Fibroblast of the conjunctiva (primary cell): ENCODE measurements around the gene PRKAG2.

Experiments used
- DNase-seq: peaks from one replicate; pipeline ENCODE4 v3.0.0-alpha.2; 2010; ENCODE audit warnings: low read depth

The PRKAG2 gene

GRCh38 chr7:151581741-151582140, 295.2 kb downstream of the PRKAG2 start:
- DNase-seq, result no peak

- no peak for DNase-seq
Observed at GRCh38 chr7:151579644-151580043, 297.3 kb downstream of the PRKAG2 start.

- DNase-seq, result no peak
Observed at GRCh38 chr7:151575410-151575809, 301.5 kb downstream of the PRKAG2 start.

GRCh38 chr7:151573046-151573445, 303.9 kb downstream of the PRKAG2 start:
- DNase-seq, result peak; percentile 17

GRCh38 chr7:151572136-151572535, 304.8 kb downstream of the PRKAG2 start:
- DNase-seq, result no peak

GRCh38 chr7:151571471-151571870, 305.4 kb downstream of the PRKAG2 start:
- no peak for DNase-seq

GRCh38 chr7:151570366-151570915, 306.5 kb downstream of the PRKAG2 start:
- peak; percentile 26 for DNase-seq

- no peak for DNase-seq
Observed at GRCh38 chr7:151568956-151569940, 307.7 kb downstream of the PRKAG2 start.

- DNase-seq, result peak; percentile 41
Observed at GRCh38 chr7:151566897-151567320, 310.0 kb downstream of the PRKAG2 start.

GRCh38 chr7:151565541-151565940, 311.4 kb downstream of the PRKAG2 start:
- DNase-seq, result no peak

- DNase-seq, result no peak
Observed at GRCh38 chr7:151560243-151560642, 316.7 kb downstream of the PRKAG2 start.

GRCh38 chr7:151559557-151560183, 317.2 kb downstream of the PRKAG2 start:
- DNase-seq, result no peak

GRCh38 chr7:151558575-151558974, 318.3 kb downstream of the PRKAG2 start:
- DNase-seq, result peak; percentile 30

- no peak for DNase-seq
Observed at GRCh38 chr7:151556592-151556991, 320.3 kb downstream of the PRKAG2 start.

- no peak for DNase-seq
Observed at GRCh38 chr7:151553356-151553755, 323.6 kb downstream of the PRKAG2 start.

GRCh38 chr7:151552352-151553028, 324.4 kb downstream of the PRKAG2 start:
- no peak for DNase-seq

- DNase-seq, result no peak
Observed at GRCh38 chr7:151551820-151552219, 325.1 kb downstream of the PRKAG2 start.

- no peak for DNase-seq
Observed at GRCh38 chr7:151550656-151551286, 326.1 kb downstream of the PRKAG2 start.

GRCh38 chr7:151549644-151550043, 327.3 kb downstream of the PRKAG2 start:
- DNase-seq, result no peak

GRCh38 chr7:151549083-151549482, 327.8 kb downstream of the PRKAG2 start:
- no peak for DNase-seq

- DNase-seq, result no peak
Observed at GRCh38 chr7:151544183-151544582, 332.7 kb downstream of the PRKAG2 start.

GRCh38 chr7:151542606-151543130, 334.2 kb downstream of the PRKAG2 start:
- no peak for DNase-seq
